ENCODE data around the gene IL1B.

DNA sequence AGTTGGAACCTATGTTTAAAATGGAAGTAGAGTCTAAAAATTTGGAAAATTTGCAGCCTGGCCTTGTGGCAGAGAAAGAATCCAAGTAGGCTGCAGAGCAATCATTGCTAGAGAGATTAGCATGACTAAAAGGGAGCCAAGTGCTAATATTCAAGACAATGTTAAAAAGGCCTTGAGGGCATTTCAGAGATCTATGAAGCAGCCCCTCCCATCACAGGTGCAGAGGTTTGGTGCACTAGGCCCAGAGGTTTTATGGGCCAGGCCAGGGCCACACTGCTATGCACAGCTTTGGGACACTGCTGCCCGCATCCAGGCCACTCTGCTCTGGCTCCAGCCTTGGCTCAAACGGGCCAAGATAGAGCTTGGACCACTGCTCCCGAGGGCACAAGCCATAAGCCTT is 45.6 kb downstream of the IL1B start:
- TF ChIP-seq, protein P1, sequence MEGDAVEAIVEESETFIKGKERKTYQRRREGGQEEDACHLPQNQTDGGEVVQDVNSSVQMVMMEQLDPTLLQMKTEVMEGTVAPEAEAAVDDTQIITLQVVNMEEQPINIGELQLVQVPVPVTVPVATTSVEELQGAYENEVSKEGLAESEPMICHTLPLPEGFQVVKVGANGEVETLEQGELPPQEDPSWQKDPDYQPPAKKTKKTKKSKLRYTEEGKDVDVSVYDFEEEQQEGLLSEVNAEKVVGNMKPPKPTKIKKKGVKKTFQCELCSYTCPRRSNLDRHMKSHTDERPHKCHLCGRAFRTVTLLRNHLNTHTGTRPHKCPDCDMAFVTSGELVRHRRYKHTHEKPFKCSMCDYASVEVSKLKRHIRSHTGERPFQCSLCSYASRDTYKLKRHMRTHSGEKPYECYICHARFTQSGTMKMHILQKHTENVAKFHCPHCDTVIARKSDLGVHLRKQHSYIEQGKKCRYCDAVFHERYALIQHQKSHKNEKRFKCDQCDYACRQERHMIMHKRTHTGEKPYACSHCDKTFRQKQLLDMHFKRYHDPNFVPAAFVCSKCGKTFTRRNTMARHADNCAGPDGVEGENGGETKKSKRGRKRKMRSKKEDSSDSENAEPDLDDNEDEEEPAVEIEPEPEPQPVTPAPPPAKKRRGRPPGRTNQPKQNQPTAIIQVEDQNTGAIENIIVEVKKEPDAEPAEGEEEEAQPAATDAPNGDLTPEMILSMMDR (IDR thresholded peaks at IDR 0.05), result no peak
- TF ChIP-seq SIN3A (IDR thresholded peaks at IDR 0.05; ENCODE audit: borderline replicate concordance, insufficient read depth, low read depth, low read length), result no peak
